HG02588 (cell line): ENCODE results near the gene KLK1.

ENCODE experiments used
- ATAC-seq: cut with Tn5 transposase; IDR thresholded peaks from one replicate; pipeline ENCODE4 v1.9.1; 2021; ENCODE audit warnings: mild to moderate bottlenecking, moderate library complexity; ENCODE audit not compliant: unreplicated experiment

KLK1 gene

DNA sequence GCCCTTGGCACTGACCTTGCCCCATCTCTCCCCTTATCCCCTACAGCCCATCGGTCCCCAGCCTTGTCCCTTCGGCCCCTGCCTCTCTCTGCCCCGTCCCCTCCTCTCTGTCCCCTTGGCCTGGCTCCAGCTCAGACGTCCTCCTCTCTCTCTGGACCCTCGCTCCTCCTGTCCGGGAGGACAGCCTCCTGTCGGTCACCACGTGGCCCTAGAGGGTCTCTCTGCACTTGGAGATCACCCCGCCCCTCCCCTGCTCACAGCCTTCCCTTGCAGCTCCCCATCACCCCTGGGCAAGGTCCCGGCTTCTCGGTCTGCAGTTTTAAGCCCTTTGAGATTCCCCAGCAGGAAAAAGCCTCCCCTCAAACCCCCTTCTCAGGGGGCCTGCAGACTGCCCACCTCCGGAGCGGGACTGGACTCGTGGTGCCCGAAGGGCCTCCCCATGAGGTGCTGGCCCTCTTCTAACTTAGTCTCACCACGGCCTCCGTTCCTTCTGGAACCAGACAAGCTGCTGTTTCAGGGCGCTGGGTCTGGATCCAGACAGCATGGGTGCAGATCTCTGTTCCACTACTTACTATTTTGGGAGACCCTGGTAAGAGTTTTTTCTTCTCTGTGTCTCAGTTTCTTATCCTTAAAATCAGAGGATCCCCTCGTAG is 13.1 kb upstream of the KLK1 start:
- no peak for ATAC-seq

DNA sequence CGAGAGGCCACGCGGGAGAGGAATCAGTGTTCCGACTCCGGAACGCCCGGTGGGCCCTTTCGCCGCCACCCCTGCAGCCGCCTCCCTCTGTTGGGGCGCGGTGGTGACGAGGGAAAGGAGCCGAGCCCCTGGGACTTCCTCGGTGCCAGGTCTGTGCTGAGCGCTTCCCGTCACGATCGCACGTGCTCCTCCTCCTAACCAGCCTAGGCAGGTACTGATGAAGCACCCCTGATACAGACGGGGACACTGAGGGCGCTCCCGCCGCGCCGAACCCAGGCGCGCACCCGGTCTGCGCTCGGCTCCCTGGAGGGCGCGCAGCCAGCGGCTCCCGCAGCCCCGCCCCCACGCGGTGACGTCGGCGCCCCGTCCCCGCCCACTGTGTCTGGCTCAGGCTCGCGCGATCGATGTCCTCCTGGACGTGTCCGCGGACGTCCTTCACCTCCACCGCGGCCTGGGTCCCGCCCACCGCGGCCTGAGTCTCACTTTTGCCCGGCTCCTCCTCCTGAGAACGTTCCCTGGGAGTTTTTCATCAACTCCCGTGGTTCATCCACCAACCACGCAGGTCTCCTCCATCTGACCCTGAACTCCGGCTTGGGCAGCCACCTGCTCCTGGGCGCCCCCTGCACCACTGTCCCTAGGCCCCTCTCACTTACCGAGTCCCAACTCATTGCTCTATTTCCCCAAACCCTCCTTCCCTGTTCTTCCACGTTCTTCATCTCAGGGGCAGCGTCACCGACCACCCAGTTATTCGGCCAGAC is 12.4 kb upstream of the KLK1 start:
- ATAC-seq: peak; percentile 77

DNA sequence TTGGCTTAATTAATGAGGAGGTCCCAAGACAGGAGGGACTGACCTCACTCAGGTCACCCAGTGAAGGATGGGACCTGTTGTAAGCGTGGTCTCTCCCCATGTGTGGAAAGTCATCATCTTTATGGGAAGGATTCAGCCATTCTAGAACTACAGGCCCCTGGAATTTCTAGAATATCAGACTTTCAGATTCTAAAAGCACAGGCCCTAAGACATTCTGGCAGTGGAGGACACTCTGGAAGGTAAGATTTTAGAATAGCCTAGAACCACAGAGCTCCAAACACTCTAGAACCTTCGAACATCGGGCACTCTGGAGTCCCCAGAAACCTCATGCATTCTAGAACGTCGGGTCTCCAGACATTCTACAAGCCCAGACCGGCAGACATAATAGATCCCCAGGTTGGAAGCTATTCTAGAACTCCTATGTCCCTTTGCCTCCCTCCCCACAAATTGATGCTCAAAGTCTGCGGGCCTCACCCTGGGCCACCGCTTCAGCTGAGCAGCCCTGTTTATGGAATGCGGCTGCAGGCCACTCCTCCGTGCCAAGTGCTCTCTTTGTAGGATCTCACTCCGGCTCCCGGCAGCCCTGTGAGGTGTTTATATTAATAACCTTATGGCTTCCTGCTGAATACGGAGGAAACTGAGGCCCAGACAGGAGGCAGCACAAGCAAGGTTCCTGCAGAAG is 11.7 kb upstream of the KLK1 start:
- no peak for ATAC-seq

DNA sequence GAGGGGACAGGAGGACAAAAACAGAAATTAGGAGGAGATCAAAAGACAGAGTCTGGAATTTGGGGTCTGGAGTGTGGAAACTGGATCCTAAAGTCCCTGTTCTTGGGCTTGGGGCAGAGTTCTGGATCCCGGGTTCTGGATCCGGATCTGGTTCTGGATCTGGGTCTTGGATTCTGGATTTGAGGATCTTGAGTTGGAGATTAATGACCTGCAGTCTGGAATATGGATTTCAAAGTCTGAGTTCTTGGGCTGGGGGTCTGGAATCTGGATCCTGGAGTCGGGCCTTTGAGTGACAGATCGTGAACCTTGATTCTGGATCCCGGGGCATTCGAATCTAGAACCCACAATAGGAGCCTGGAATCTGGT is 10.2 kb upstream of the KLK1 start:
- no peak for ATAC-seq

DNA sequence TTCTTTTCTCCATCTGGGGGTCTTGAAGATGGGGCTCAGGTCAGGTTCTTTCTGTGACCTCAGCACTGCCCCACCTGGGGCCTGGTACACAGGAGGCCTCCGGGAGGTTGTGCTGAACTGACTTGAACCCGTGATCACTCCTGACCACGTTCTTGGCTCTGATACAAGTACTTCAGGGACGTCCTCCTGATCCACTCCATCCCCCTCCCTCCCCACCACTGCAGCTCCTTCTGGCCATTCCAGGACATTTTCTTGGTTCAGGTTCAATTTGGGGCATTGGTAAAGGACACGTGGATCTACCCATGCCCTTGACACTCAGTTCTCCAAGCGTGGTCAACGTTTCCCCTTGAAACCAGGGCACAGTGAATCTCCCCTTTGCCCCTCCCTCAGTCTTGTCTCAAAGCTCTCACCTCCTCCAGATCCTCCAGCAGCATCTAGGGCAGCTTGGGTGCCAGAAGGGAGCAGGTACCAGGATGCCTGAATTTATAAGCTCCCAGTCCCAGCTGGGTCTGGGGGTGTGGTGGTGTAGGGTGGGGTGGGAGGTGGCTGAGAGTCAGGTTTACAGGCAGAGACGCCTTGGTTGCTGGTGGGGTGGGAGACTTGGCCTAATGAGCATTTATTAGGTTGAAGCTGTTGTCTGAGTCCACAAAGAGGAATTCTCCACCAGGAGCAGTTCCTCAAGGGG is 9.7 kb upstream of the KLK1 start, which contains the start of gene KLK15:
TSS of gene KLK15 (minus strand) at position 458 of the 685 bp plus-strand sequence. CDS start 2,082 bp downstream, outside the sequence.
- no peak for ATAC-seq

DNA sequence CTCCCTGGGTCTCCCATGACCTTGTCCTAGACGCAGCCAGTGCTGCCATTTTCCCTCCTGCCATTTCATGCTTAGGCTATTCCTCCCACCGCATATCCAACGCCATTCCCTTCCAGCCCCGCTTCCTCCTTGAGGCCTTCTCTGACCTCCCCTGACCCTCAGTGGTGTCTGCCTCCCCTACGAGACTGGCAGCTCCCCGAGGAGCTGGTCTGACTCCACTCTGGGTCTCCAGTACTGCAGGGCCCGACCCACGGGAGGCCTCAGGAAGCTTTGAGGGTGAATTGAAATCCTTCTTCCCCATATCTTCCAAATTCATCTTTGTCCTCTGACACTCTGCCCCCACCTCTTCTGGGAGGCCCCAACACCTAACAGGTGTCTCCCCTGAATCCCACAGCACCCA is 9.1 kb upstream of the KLK1 start:
- no peak for ATAC-seq

DNA sequence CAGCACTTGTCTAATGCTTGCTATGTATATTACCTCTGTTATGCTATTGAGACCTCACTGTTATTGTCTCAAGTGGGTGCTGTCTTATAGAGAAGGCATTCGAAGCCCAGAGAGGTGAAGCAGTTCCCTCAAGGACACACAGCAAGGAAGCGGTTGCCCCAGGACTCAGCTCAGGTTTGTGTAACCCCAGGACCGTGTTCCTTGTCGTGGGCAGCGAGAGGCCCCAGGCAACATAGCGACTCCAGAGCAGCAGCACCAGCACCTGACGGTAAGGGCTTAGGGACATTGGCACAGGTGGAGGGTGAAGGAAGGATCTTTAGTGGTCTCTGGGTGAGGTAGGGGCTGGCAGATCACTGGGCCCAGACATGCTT is 7.4 kb upstream of the KLK1 start:
- no peak for ATAC-seq

DNA sequence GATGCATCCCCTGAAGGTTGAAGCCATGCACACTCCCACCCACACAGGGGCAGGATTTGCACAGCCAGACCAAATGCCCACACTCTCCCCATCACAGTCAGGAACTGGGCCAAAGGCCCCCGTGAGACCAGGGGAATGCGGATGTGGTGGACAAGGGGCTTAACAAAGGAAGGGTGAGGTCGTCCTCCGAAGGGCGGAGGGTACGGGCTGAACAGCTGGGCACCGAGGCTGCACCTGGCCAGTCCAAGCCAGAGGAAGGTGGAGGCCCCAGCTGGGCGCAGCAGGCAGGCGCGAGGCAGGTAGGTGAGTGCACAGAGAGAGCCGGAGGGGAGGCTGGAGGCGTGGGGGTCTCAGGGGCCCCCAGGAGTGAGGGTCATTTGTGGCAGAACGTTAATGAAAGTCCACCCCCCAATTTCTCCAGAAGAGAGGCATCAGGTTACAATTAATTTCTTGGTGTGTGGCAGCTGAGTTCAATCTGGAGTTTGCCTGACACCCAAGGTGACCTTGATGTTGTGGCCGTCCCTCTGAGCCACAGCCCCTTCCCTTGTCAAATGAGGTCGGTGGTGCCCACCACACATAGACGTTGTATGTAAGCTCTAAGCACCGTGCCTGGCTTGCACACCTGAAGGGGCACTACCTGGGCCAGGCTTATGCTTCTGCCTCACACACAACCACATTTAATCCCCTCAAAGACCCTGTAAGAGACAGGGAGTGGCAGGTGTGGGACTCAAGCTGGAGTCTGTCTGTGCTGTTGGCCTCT is 6.9 kb upstream of the KLK1 start:
- ATAC-seq: no peak

DNA sequence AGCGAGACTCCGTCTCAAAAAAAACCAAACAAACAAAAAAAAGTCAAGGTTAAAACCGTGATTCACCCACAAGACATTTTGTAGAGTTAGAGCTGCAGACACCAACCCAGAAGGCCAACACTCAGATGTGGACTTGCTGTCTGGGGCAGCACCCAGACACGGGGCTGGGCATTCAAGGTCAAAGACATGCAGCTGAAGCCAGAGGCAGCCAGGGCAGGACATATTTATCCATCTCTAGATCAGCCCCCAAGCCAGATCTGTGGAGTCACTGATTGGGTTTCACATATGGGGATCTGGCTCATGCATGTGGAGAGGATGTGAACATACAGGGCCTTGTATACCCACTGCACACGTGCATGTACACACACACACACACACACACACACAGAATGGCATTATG is 6.2 kb upstream of the KLK1 start:
- ATAC-seq: no peak

DNA sequence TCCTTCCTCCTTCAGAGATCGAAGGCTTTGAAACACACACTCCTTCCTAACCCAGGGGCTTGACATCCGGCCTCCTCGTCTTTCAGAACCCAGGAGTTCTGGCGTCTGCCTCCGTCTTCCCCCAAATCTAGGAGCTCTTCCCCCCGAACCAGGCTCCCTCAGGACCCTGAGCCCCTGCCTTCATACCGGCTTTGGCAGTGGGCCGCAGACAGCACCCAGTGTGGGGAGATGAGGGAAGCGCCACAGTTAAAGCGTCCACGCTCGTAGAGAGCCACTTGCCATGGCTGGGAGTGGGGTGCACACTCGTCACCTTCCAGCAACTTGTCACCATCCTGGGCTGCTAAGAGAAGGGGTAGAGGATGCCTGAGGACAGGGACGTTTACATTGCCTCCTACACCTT is 3.9 kb upstream of the KLK1 start:
- ATAC-seq: no peak

DNA sequence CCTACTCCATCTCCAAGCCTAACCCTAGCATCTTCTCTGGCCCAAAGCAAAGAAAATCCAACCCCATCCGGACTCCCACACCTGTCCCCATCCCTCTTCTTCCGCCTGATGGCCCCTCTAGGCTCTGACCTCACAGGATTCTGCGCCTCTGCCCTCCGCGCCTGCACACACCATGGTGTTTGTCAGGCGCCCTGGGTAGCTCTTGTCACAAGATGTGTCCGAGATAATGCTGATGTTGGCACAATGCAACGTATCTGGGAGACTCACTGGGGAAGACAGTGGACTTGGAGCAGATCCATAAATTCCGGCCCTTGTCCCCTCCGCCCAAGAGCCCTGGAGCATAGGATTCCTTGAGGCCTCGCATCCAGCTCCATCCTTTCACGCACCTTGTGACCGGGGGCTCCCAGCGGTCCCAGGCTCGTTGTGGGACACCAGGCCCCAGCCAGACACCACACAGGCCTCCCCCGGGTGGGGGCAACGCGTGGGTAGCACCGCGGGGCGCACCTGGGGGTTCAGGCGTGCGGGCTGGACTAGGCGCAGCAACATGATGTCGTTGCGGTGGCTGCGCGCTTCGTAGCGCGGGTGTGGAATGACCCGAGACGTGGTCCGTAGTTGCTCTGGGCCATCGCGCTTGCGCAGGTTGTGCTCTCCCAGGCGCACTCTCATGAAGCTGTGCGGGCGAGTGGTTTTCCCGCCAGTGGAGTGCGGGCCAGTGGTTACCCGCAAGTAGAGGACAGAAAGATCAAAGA is 3.1 kb upstream of the KLK1 start:
- ATAC-seq: no peak

DNA sequence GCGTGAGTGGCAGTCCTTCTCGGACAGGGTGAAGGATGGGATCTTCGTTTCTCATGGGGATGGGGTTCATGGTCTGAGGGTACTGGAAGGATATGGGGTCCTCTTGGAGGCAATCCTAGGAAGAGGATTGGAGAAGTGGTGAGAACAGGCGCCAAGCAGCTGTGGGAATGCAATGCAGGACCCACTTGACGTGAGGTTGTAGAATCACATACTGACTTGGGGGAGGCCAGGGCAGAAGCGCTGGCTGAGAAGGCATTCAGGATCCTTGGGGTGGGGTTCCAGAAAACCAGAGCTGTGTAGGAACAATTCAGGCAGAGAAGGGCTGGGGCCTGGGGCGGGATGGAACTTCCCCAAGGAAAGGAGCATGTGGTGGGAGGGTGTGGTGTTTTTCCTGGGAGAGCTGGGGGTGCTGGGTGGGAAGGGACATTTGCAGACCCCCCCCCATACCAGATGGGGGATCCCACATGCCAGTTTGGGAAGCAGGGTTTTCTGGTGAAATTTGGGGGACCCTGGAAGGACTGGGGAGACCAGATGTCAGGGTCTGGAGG is 852 bp downstream of the KLK1 start:
- ATAC-seq: no peak

DNA sequence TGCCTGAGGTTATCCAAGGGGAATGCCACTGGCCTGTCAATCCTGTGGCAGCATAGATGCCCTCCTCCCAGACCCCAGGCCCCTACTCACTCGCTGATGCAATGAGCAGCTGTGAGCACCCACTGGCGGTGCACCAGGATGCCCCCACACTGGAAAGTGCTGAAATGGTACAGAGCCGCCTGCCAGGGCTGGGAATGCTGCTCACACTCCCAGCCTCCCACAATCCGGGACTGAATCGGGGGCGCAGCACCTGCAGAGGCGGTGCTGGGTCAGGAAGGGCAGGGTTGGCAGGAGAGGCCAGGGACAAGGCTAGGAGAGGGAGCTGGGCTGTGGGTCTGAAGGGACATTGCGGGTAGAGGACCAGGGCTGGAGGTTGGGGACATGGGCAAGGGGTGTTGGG is 2.0 kb downstream of the KLK1 start:
- ATAC-seq: no peak

DNA sequence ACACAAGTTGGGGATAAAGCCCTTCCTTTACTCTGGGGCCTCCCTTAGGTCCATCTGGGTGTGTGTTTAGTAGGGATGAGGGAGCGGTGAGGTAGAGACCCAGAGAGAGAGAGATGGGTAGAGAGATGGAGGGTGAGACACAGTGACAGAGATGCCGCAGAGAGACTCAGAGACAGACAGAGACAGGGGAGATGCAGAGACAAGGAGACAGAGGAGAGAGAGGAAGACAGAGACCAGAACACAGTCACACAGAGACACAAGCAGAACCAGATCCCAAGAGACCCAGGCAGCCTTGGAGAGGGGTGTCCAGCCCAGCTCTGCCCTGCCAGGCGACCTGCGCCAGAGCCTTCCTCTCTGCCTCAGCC is 2.4 kb downstream of the KLK1 start:
- no peak for ATAC-seq

DNA sequence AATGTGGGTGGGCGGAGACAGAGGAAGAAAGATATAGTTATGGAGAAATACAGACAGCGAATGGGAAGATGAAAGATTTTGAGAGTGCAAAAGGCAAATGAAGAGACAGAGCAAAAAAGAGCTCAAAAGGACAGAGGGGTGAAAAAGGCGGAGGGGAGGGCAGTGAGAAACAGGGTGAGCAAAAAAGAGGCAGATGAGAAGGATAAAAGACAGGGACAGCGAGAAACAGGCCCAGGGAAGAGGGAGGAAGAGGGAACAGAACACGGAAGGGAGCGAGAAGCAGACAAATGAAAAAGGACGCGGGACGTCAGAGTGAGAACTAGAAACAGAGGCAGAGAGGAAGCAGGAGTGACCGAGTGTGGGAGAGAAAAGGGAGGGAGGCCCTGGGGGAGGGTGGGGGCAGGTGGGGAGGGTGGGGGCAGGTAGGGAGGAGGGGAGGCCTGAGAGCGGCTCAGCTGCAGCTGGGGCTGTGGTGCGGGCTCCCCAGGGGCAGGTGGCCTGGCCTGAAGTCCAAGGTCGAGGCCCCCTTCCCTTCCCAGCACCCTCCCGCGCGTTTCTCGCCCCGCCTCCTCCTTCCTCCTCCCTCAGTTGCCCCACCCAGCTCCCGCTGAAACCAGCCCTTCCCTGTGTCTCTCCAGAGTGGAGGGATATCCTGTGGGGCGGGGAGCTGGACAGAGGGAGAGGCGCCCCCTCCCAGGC is 2.9 kb downstream of the KLK1 start:
- ATAC-seq: no peak

DNA sequence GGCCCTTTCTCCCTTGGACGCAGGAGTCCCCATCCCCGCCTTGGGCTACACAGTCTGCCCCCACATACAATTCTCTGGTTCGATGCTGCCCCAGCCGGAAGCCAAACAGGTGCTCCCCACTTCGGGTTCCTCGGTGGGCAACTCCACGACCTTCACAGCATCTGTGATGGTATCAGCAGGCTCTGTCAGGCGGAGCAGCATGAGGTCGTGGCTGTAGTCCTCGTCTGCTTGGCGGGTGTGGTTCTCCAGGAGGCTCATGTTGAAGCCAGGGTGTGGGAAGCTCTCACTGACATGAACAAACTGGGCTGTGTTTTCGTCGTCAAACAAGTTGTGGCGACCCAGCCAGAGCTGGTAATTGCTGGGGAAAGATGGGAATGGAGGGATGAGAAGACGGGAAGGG is 3.5 kb downstream of the KLK1 start:
- no peak for ATAC-seq

DNA sequence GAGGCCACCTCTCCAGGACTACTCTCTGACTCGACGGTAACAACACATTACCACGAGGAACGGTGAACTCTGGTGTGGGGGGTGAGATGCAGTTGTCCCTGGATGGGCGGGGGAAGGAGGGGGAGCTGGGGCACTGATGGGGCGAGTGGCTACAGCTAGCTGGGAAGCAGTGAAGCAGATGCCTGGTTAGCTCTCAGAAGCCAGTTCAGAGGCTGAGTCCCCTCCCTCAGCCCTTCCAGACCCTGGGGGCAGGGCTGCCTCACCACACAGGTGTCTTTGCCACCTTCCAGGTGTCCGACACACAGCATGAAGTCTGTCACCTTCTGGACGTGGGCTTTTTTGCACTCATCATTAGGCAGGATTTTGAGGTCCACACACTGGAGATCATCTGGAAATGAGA is 4.0 kb downstream of the KLK1 start:
- no peak for ATAC-seq

DNA sequence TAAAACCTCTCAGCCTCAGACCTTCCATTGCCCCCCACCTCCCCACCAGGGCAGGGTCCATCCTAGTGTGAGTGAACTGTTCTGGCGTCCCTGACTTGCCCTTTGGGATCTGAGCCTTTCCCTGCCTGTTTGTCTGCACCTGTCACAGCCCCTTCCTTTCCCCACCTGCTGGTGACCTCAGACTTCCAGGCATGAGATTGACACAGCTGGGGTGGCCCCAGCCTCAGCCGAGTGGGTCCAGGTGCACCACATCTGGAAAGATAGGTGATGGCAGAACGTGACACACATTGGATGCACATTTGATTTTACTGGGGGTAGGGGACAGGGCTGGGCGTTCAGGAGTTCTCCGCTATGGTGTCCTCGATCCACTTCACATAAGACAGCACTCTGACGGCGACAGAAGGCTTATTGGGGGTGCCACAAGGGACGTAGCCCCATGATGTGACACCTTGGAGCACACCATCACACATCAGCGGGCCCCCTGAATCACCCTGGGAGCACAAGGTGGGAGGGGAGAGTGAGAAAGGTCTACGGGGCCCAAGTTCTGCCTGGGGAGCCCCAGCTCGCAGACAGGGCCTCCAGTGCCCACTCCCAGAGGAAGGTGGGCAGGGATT is 4.6 kb downstream of the KLK1 start:
- no peak for ATAC-seq
